Loucy (cell line): Measurements from ENCODE around the gene PRMT6.
A peak's percentile ranks its signal among the peaks of the same experiment; 100 is the strongest.
"Not testable (repeated sequence)": the region's sequence is repeated elsewhere in the genome, so short reads cannot be mapped to it uniquely, and the experiment has no call there.

Experiments
- H2AFZ ChIP-seq: fragments of 200-600 bp; sonication (generic); 2 replicates; pipeline ENCODE4 v1.6.0; 2016; ENCODE audit warnings: antibody characterized with exemption, mild to moderate bottlenecking, low read length, moderate library complexity
- H3F3A ChIP-seq: fragments of 200-600 bp; 2 replicates; pipeline ENCODE4 v1.6.0; 2016; ENCODE audit warnings: antibody characterized with exemption, low read depth, mild to moderate bottlenecking
- H3K27me3 ChIP-seq: fragments of 200-600 bp; sonication (generic); 2 replicates; pipeline ENCODE4 v1.6.1; 2014; ENCODE audit warnings: low read length, mild to moderate bottlenecking; ENCODE audit not compliant: insufficient read depth, poor library complexity, severe bottlenecking
- H3K36me3 ChIP-seq: fragments of 200-600 bp; sonication (generic); 2 replicates; pipeline ENCODE4 v1.6.1; 2016; ENCODE audit warnings: low read length; ENCODE audit not compliant: insufficient read depth
- H3K4me1 ChIP-seq: fragments of 200-600 bp; sonication (generic); 2 replicates; pipeline ENCODE4 v1.5.1; 2014; ENCODE audit warnings: low read length, mild to moderate bottlenecking; ENCODE audit not compliant: insufficient read depth, poor library complexity, severe bottlenecking
- H3K4me2 ChIP-seq: fragments of 200-600 bp; sonication (generic); 2 replicates; pipeline ENCODE4 v1.6.0; 2014; ENCODE audit warnings: antibody characterized with exemption, low read length, low read depth, mild to moderate bottlenecking; ENCODE audit not compliant: poor library complexity, severe bottlenecking
- H3K4me3 ChIP-seq: fragments of 200-600 bp; sonication (generic); 2 replicates; pipeline ENCODE4 v1.5.1; 2014; ENCODE audit warnings: low read length, mild to moderate bottlenecking, mixed read lengths; ENCODE audit not compliant: poor library complexity, severe bottlenecking
- H3K79me2 ChIP-seq: fragments of 200-600 bp; sonication (generic); 2 replicates; pipeline ENCODE4 v1.6.1; 2014; ENCODE audit warnings: low read length; ENCODE audit not compliant: insufficient read depth
- H3K9ac ChIP-seq: fragments of 200-600 bp; sonication (generic); 2 replicates; pipeline ENCODE4 v1.6.0; 2014; ENCODE audit warnings: mild to moderate bottlenecking, low read depth, low read length, moderate library complexity; ENCODE audit not compliant: poor library complexity, severe bottlenecking
- H3K9me2 ChIP-seq: fragments of 200-600 bp; sonication (generic); replicated peaks from 2 replicates; pipeline ENCODE4 v1.6.1; 2016; ENCODE audit warnings: low read depth, low read length, mixed read lengths
- H3K9me3 ChIP-seq: fragments of 200-600 bp; sonication (generic); 2 replicates; pipeline ENCODE4 v1.6.1; 2014; ENCODE audit warnings: mild to moderate bottlenecking, antibody characterized with exemption, low read length, low read depth; ENCODE audit not compliant: insufficient read depth
- H4K20me1 ChIP-seq: fragments of 200-600 bp; sonication (generic); 2 replicates; pipeline ENCODE4 v1.6.0; 2014; ENCODE audit warnings: antibody characterized with exemption, low read length, mild to moderate bottlenecking; ENCODE audit not compliant: insufficient read depth, poor library complexity, severe bottlenecking
- EZH2phosphoT487 ChIP-seq: fragments of 200-600 bp; IDR thresholded peaks from 2 replicates; pipeline ENCODE4 v1.6.1; 2018; ENCODE audit warnings: antibody characterized with exemption, mild to moderate bottlenecking, moderate library complexity, borderline replicate concordance
- TF ChIP-seq, protein P1 (sequence below): fragments of 200-600 bp; sonication (generic); conservative IDR thresholded peaks from 2 replicates; pipeline ENCODE4 v1.5.1; 2014; ENCODE audit warnings: mild to moderate bottlenecking, antibody characterized with exemption, low read length

PRMT6 gene

DNA sequence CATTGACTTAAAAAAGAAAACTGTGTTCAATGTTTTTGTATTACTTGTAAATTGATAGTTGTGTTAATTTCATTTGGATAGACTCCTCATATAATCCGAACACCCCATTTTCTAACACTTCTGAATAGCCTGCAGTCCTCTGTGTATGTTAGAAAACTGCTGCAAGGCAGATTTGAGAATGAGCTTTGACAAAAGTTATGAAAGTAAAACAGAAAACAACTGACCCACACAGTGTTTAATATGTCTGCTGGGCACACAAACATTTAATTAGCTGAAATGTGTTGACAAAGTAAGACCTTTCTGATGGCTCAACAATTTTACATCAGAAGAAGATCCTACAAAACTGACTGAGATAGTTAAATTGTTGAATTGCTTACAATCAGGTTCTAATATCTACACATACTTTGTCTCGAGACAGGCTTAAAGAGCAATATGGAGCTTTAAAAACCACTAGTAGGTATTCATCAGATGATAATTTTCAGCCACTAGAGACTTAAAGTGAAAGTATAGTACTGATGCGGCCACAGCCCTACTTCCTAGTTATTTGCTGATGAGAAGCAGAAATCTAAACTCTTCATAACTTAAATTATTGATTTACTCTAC lies 40.0 kb upstream of the PRMT6 start:
- no peaks in the 10 kb centered on the region for H3K79me2 ChIP-seq

DNA sequence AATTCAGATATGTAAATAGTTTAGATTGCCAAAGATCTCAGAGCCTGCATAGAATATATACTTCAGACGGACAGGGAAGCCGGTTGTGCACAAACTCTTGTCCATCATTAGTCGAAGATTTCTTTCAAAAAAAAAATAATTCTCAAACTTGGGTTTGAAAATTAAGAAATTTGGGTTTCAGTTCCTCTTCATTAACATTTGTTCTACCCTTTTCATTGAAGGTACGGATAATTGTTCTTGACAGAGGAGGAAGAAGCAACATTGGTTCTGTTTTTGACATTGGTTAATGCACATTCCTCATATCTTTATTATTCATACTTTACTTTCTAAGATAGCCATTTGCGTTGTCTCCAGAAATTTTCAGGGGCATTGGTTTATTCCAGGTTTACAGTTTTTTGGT lies 38.0 kb upstream of the PRMT6 start:
- no peak overlapping the region for H2AFZ ChIP-seq
- H3K9ac ChIP-seq = no peak overlapping the region
- no peaks in the 10 kb centered on the region for H3K27me3 ChIP-seq
- no peaks in the 10 kb centered on the region for H3K4me1 ChIP-seq
- no peak for TF ChIP-seq EZH2phosphoT487
- TF ChIP-seq, protein P1, sequence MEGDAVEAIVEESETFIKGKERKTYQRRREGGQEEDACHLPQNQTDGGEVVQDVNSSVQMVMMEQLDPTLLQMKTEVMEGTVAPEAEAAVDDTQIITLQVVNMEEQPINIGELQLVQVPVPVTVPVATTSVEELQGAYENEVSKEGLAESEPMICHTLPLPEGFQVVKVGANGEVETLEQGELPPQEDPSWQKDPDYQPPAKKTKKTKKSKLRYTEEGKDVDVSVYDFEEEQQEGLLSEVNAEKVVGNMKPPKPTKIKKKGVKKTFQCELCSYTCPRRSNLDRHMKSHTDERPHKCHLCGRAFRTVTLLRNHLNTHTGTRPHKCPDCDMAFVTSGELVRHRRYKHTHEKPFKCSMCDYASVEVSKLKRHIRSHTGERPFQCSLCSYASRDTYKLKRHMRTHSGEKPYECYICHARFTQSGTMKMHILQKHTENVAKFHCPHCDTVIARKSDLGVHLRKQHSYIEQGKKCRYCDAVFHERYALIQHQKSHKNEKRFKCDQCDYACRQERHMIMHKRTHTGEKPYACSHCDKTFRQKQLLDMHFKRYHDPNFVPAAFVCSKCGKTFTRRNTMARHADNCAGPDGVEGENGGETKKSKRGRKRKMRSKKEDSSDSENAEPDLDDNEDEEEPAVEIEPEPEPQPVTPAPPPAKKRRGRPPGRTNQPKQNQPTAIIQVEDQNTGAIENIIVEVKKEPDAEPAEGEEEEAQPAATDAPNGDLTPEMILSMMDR = no peak
- H3K4me3 ChIP-seq = no peak overlapping the region
- no peaks in the 10 kb centered on the region for H3K36me3 ChIP-seq
- H3F3A ChIP-seq = no peaks in the 10 kb centered on the region
- H3K9me2 ChIP-seq = no peaks in the 10 kb centered on the region
- H4K20me1 ChIP-seq = no peaks in the 10 kb centered on the region
- H3K9me3 ChIP-seq = no peaks in the 10 kb centered on the region
- no peak overlapping the region for H3K4me2 ChIP-seq
- H3K79me2 ChIP-seq = no peaks in the 10 kb centered on the region

More for the DNA sequence above, 40.0 kb upstream of the PRMT6 start:
- H3K9me3 ChIP-seq = no peaks in the 10 kb centered on the region
- no peak overlapping the region for H3K9ac ChIP-seq
- no peaks in the 10 kb centered on the region for H3K27me3 ChIP-seq
- no peaks in the 10 kb centered on the region for H3F3A ChIP-seq
- H3K36me3 ChIP-seq = no peaks in the 10 kb centered on the region
- H2AFZ ChIP-seq = peak overlapping the region; percentile 71
- H4K20me1 ChIP-seq = no peaks in the 10 kb centered on the region
- no peaks in the 10 kb centered on the region for H3K4me1 ChIP-seq
- peak overlapping the region; percentile 38 for H3K4me2 ChIP-seq
- H3K9me2 ChIP-seq = no peaks in the 10 kb centered on the region
- TF ChIP-seq, protein P1 = no peak
- no peak for TF ChIP-seq EZH2phosphoT487
- peak overlapping the region; percentile 53 for H3K4me3 ChIP-seq

DNA sequence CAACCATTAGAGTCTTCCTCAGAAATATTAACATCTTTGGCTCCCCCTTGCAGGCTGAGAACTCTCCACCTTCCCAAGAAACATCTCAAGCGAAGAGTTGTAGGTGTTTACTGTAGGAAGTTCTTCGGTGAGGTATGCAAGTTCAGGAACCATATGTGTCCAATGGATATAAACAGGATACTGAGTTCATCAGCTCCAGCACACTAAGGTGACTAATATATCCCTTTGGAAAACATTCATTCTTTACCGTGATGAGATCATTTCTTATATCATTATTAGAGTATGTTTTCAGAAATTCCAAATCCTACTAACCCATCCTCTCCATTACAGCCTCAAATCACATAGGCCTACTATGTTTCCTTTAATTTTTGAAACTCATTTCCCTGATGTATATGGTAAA lies 37.3 kb upstream of the PRMT6 start:
- Histone ChIP-seq H3K9me2 (no peaks in the 10 kb centered on the region), H3K4me2 (no peak overlapping the region), H3K36me3 (no peaks in the 10 kb centered on the region), H3K4me3 (no peak overlapping the region), H4K20me1 (no peaks in the 10 kb centered on the region), H3K79me2 (no peaks in the 10 kb centered on the region), H3K9ac (no peak overlapping the region), H3K4me1 (no peaks in the 10 kb centered on the region), H2AFZ (no peak overlapping the region), H3F3A (no peaks in the 10 kb centered on the region), H3K27me3 (no peaks in the 10 kb centered on the region), H3K9me3 (no peaks in the 10 kb centered on the region)
- TF ChIP-seq EZH2phosphoT487 = no peak
- TF ChIP-seq, protein P1 = no peak

DNA sequence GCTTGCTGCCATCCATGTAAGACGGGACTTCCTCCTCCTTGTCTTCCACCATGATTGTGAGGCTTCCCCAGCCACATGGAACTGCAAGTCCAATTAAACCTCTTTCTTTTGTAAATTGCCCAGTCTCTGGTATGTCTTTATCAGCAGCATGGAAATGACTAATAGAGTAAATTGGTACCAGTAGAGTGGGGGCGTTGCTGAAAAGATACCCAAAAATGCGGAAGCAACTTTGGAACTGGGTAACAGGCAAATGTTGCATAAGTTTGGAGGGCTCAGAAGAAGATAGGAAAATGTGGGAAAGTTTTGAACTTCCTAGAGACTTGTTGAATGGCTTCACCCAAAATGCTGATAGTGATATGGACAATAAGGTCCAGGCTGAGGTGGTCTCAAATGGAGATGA lies 17.6 kb upstream of the PRMT6 start:
- not testable (repeated sequence) for H4K20me1 ChIP-seq, H3K4me1 ChIP-seq, H3K4me3 ChIP-seq, H2AFZ ChIP-seq, H3K9ac ChIP-seq, H3K27me3 ChIP-seq, H3F3A ChIP-seq, H3K79me2 ChIP-seq, H3K9me2 ChIP-seq, H3K36me3 ChIP-seq, H3K9me3 ChIP-seq, H3K4me2 ChIP-seq

DNA sequence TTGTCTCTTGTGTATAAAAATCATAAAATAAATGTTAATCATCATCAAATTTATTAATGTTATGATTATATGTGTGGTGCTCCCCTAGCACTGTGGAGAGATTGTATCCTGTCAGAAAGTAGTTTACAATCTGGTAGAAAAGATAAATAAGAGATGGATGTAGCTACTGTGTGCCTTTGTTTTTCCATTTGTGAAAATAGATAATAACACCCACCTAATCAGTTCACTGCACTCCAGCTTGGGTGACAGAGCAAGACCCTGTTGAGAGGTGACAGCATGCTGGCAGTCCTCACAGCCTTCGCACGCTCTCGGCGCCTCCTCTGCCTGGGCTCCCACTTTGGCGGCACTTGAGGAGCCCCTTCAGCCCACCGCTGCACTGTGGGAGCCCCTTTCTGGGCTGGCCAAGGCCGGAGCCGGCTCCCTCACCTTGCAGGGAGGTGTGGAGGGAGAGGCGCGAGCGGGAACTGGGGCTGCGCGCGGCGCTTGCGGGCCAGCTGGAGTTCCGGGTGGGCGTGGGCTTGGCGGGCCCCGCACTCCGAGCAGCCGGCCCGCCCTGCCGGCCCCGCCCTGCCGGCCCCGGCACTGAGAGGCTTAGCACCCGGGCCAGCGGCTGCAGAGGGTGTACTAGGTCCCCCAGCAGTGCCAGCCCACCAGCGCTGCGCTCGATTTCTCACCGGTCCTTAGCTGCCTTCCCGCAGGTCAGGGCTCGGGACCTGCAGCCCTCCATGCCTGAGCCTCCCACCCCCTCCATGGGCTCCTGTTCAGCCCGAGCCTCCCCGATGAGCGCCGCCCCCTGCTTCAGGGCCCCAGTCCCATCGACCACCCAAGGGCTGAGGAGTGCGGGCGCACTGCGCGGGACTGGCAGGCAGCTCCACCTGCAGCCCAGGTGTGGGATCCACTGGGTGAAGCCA lies 11.9 kb upstream of the PRMT6 start:
- H3K9me3 ChIP-seq, H3K4me2 ChIP-seq, H2AFZ ChIP-seq, H3K27me3 ChIP-seq, H3K4me3 ChIP-seq, H3K9me2 ChIP-seq, H3K4me1 ChIP-seq, H3K9ac ChIP-seq, H4K20me1 ChIP-seq, H3K79me2 ChIP-seq, H3F3A ChIP-seq, H3K36me3 ChIP-seq: not testable (repeated sequence)
